Vagina (tissue), 2 donors: ENCODE results near the gene KIAA0408. TPM values are rescaled to one million over a fixed set of nuclear protein-coding genes. Genes with fewer than 3 reads are reported as not detected.

Experiments used
- DNase-seq, 2 donors: peaks; one replicate each; pipeline ENCODE4 v3.0.0-alpha.2; 2017; ENCODE audit errors: extremely low spot score in 2 of 2
- H3K27ac ChIP-seq: fragments of 200-600 bp; sonication (generic); one replicate; pipeline ENCODE4 v1.5.1; 2019
- H3K27me3 ChIP-seq: fragments of 200-600 bp; sonication (generic); one replicate; pipeline ENCODE4 v1.5.1; 2019
- H3K36me3 ChIP-seq, 2 donors: fragments of 200-600 bp; sonication (generic); one replicate each; pipeline ENCODE4 v1.5.1; 2017 to 2019
- H3K4me1 ChIP-seq: fragments of 200-600 bp; sonication (generic); one replicate; pipeline ENCODE4 v1.5.1; 2019
- H3K4me3 ChIP-seq, 2 donors: fragments of 200-600 bp; sonication (generic); 1 replicate in 1 of 2; 2 replicates in 1 of 2; pipeline ENCODE4 v1.5.1; 2016 to 2019
- H3K9me3 ChIP-seq: fragments of 200-600 bp; sonication (generic); one replicate; pipeline ENCODE4 v1.5.1; 2019
- CTCF ChIP-seq, 3 experiments: fragments of 450-650 bp in 2 of 3; fragments of 200-600 bp in 1 of 3; sonication (generic) in 1 of 3; IDR thresholded peaks; one replicate each; pipeline ENCODE4 v1.5.1; 2017 to 2019; ENCODE audit warnings: antibody characterized with exemption in 3 of 3, mild to moderate bottlenecking in 2 of 3, moderate library complexity in 2 of 3
- POLR2A ChIP-seq, 2 donors: fragments of 450-650 bp; IDR thresholded peaks; one replicate each; pipeline ENCODE4 v1.6.1; 2017; ENCODE audit warnings: antibody characterized with exemption in 2 of 2, mild to moderate bottlenecking in 2 of 2, moderate library complexity in 2 of 2
- POLR2AphosphoS5 ChIP-seq, 2 donors: sonication (generic); formaldehyde crosslinking; IDR thresholded peaks; one replicate each; pipeline ENCODE4 v1.9.0; 2017; ENCODE audit warnings: antibody characterized with exemption in 2 of 2, mild to moderate bottlenecking in 2 of 2, low read depth in 1 of 2; ENCODE audit not compliant: insufficient read depth in 1 of 2
- intact Hi-C: fragments of 100-400 bp; cut with DNase I; formaldehyde crosslinking; loops from one replicate; pipeline ENCODE4 v1.15.1; 2023
- total RNA-seq: library from RNA; depleted of rRNA; stranded (reverse); fragments of >200 nt; gene quantifications from one replicate; pipeline ENCODE4 v1.2.3, GENCODE V29; 2016

The KIAA0408 gene
- total RNA-seq, 1 donor from 2014 or later: 4.7 TPM

DNA sequence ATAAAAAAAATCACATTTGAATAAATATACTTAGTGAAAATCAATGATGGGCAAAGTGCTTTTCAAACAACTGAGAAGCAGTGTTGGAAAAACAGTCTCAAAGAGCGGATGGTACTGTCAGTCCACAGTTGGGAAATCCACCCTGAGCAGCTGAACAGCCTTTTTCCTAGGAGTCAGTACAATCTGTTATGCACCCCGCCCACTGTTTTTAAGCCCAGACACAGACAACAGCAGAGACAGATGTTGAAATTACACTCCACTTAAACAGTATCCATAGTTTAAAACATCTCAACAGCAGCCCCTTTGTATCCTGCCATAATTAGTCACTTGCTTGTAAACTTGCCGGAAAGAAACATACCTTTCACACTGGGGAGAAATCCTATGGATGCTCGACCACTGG, 372 bp downstream of the KIAA0408 start:
- intact Hi-C loops: no loop called here
- H3K27me3 ChIP-seq: no peaks in the 10 kb centered on the region
- H3K9me3 ChIP-seq: no peaks in the 10 kb centered on the region
- peaks cover 34% of the 10 kb centered on the region for H3K4me1 ChIP-seq
- no peak for DNase-seq
- TF ChIP-seq POLR2A (IDR thresholded peaks at IDR 0.05) (no peak), POLR2AphosphoS5 (IDR thresholded peaks at IDR 0.05; ENCODE audit: insufficient read depth in 1 of 2, low read depth in 1 of 2) (no peak), CTCF (IDR thresholded peaks at IDR 0.05) (no peak)
- no peaks in the 10 kb centered on the region for H3K36me3 ChIP-seq
- peak overlapping the region; percentile 31 to 46 for H3K4me3 ChIP-seq
- H3K27ac ChIP-seq: peak overlapping the region; percentile 64

DNA sequence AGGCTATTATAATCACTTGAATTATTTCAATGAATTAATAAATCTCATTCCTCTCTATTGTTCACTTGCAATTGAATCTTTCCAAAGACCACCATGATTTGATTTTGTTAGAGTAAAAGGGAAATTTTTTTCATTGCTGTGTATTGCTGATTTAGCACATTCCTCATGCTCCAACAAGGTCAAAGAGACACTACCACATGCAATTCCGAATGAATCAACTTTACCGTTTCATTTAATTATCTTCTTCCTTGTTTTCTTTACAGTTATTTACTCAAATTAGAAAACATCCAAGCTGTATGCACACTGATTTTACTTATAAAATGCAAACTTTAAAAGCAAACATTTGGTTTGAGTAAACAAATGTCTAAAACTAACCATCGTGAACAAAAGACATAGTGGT, 967 bp downstream of the KIAA0408 start:
- no peak for DNase-seq
- TF ChIP-seq POLR2A (IDR thresholded peaks at IDR 0.05) (no peak), POLR2AphosphoS5 (IDR thresholded peaks at IDR 0.05; ENCODE audit: insufficient read depth in 1 of 2, low read depth in 1 of 2) (no peak)
- Histone ChIP-seq H3K9me3 (no peaks in the 10 kb centered on the region), H3K4me1 (peaks cover 34% of the 10 kb centered on the region), H3K27ac (peak overlapping the region; percentile 64), H3K36me3 (no peaks in the 10 kb centered on the region), H3K27me3 (no peaks in the 10 kb centered on the region), H3K4me3 (peak overlapping the region; percentile 31 to 46)
- intact Hi-C loops: no loop called here

DNA sequence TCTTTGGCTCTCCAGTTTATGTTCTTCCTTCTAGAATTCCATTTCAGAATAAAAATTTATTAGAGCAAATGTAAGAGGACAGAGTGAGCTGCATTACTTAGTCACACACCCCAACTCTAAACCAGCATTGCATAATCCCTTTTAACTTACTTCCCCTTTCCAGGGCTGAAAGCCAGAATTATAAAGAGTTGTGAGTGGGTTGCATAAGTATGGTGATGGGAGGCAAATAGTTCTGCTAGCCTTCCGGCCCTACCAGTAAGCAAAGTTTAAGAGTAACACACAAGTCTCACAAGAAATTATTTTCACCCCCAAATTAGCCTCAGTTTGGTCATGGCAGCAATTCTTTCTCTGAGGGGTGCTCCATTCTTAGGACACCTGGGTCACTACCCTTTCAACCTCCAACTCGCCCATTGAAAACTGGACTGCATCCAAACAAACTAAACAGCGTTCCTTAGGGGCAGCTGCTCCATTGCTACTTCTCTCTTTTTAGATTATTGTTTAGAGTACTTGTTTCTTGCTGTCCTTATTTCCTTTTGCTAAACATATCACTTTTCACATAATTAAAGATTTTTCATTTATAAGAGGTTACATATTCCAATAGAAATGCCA, 1.6 kb downstream of the KIAA0408 start:
- H3K4me3 ChIP-seq: peak overlapping the region; percentile 31 to 46
- TF ChIP-seq POLR2AphosphoS5 (IDR thresholded peaks at IDR 0.05; ENCODE audit: insufficient read depth in 1 of 2, low read depth in 1 of 2): peak in 1 of 2 donors; percentile 74
- no peak for TF ChIP-seq POLR2A (IDR thresholded peaks at IDR 0.05)
- DNase-seq: no peak
- peaks cover 29% of the 10 kb centered on the region for H3K4me1 ChIP-seq
- H3K9me3 ChIP-seq: no peaks in the 10 kb centered on the region
- no peaks in the 10 kb centered on the region for H3K36me3 ChIP-seq
- intact Hi-C loops: no loop called here
- peak overlapping the region; percentile 64 for H3K27ac ChIP-seq
- H3K27me3 ChIP-seq: no peaks in the 10 kb centered on the region

GRCh38 chr6:127456465-127456864, 2.7 kb downstream of the KIAA0408 start:
- TF ChIP-seq POLR2AphosphoS5 (IDR thresholded peaks at IDR 0.05; ENCODE audit: insufficient read depth in 1 of 2, low read depth in 1 of 2) (no peak), CTCF (IDR thresholded peaks at IDR 0.05) (no peak), POLR2A (IDR thresholded peaks at IDR 0.05) (no peak)
- no peaks in the 10 kb centered on the region for H3K36me3 ChIP-seq
- no peaks in the 10 kb centered on the region for H3K9me3 ChIP-seq
- no peaks in the 10 kb centered on the region for H3K27me3 ChIP-seq
- H3K4me1 ChIP-seq: peaks cover 27% of the 10 kb centered on the region
- intact Hi-C loops: no loop called here
- peak overlapping the region; percentile 64 for H3K27ac ChIP-seq
- H3K4me3 ChIP-seq: no peak overlapping the region
- DNase-seq: no peak

- intact Hi-C loops: no loop called here
- Histone ChIP-seq H3K4me1 (peaks cover 27% of the 10 kb centered on the region), H3K27ac (no peak overlapping the region), H3K4me3 (no peak overlapping the region), H3K27me3 (no peaks in the 10 kb centered on the region), H3K9me3 (no peaks in the 10 kb centered on the region), H3K36me3 (no peaks in the 10 kb centered on the region)
- no peak for TF ChIP-seq POLR2A (IDR thresholded peaks at IDR 0.05)
- TF ChIP-seq POLR2AphosphoS5 (IDR thresholded peaks at IDR 0.05; ENCODE audit: insufficient read depth in 1 of 2, low read depth in 1 of 2): no peak
- TF ChIP-seq CTCF (IDR thresholded peaks at IDR 0.05): no peak
- DNase-seq: no peak
Observed at GRCh38 chr6:127453845-127454619, 5.2 kb downstream of the KIAA0408 start.

GRCh38 chr6:127452803-127453202, 6.4 kb downstream of the KIAA0408 start:
- Histone ChIP-seq H3K27ac (no peak overlapping the region), H3K4me3 (no peak overlapping the region), H3K4me1 (peaks cover 23% of the 10 kb centered on the region), H3K27me3 (no peaks in the 10 kb centered on the region), H3K36me3 (no peaks in the 10 kb centered on the region), H3K9me3 (no peaks in the 10 kb centered on the region)
- intact Hi-C loops: no loop called here
- TF ChIP-seq POLR2AphosphoS5 (IDR thresholded peaks at IDR 0.05; ENCODE audit: insufficient read depth in 1 of 2, low read depth in 1 of 2) (no peak), POLR2A (IDR thresholded peaks at IDR 0.05) (no peak), CTCF (IDR thresholded peaks at IDR 0.05) (no peak)
- DNase-seq: no peak
